ENCODE results near the gene STEEP1. TPM values are rescaled to one million over a fixed set of nuclear protein-coding genes. Genes with fewer than 3 reads are reported as not detected.

The STEEP1 gene
- polyA plus RNA-seq, 1 experiment, result 15.8 TPM

DNA sequence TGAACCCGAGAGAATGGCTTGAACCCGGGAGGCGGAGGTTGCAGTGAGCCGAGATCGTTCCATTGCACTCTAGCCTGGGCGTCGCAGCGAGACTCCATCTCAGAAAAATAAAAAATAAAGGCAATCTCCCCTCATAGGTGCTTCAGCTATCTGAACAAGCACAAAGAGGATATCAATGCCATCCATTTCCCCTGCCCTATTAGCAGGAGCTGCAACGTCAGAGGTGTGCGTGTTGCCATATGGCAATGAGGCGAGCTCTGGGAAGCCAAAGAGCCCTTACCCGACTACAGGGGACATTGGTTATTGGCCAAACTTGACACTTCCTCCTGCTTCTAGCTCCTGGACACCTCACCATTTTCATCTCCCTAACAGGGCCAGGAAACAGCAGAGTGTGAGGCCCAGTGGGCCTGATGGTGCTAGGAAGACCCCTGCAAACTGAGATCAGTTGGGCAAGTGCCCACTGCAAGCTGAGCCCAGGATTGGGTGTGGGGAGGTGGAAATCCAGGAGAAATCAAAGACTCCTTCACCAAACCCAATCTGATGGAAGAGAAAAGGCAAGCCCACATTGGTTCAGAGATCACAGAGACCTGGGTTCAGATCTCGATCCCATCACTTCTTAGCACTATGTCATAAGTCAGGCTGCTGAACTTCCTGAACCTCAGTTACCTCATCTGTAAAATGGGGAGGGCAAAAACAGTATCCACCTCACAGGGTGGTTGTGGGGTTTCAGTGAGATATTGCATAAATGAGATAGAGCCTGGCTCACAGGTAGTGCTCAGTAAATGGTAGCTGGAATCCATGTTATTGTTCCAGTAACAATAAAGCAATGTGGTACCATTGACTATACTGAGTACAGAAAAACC, 75.8 kb downstream of the STEEP1 start:
- Histone ChIP-seq H3K36me3 (ENCODE audit: control insufficient read depth, insufficient read depth, low read length) (no peaks in the 10 kb centered on the region), H3K4me3 (ENCODE audit: low read depth, low read length) (no peak overlapping the region), H3K27me3 (ENCODE audit: control insufficient read depth, insufficient read depth, low read length) (no peaks in the 10 kb centered on the region)
- TF ChIP-seq CTCF (IDR thresholded peaks at IDR 0.05; ENCODE audit: insufficient read depth, low read depth, low read length), result no peak
- POLR2A ChIA-PET, result no interaction called here
- DNase-seq (ENCODE audit: low read depth), result no peak
- CTCF ChIA-PET, result interaction anchor here (0.7 to 6.6 kb wide), 12 partner anchors 9 to 260 kb away, joined by 3 to 62 read pairs (median 4); no protein-coding TSS in a partner anchor

DNA sequence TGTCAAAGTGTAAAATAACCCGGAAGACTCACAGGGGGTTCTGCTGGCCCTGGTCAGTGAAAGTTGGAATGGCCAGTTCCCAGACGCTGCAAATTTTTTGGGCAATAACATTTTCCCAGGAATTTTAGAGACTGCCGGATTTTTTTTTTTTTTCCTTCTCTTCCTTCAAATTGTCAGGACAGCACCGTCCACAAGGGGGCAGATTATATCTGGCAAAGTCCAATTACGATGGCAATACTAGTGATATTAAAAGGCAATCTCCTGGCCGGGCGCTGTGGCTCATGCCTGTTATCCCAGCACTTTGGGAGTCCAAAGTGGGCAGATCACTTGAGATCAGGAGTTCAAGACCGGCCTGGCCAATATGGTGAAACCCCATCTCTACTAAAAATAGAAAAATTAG, 76.5 kb downstream of the STEEP1 start:
- Histone ChIP-seq H3K27me3 (ENCODE audit: control insufficient read depth, insufficient read depth, low read length) (no peaks in the 10 kb centered on the region), H3K4me3 (ENCODE audit: low read depth, low read length) (no peak overlapping the region), H3K36me3 (ENCODE audit: control insufficient read depth, insufficient read depth, low read length) (no peaks in the 10 kb centered on the region)
- POLR2A ChIA-PET, result no interaction called here
- CTCF ChIA-PET, result interaction anchor here (0.6 to 6.6 kb wide), 10 partner anchors 9 to 259 kb away, joined by 3 to 62 read pairs (median 4); no protein-coding TSS in a partner anchor
- no peak for DNase-seq (ENCODE audit: low read depth)
- TF ChIP-seq CTCF (IDR thresholded peaks at IDR 0.05; ENCODE audit: insufficient read depth, low read depth, low read length), result peak; percentile 59

Other genes starting within 250 kb of the STEEP1 start
- gene SLC25A43, start 166.1 kb downstream of the STEEP1 start, polyA plus RNA-seq (2011; rRNA removed), result 13.5 and 13.6 TPM in 2 replicates
- gene SLC25A5, start 97.0 kb downstream of the STEEP1 start, polyA plus RNA-seq (2011; rRNA removed), result 218 and 292 TPM in 2 replicates
- gene UBE2A, start 9.2 kb upstream of the STEEP1 start, polyA plus RNA-seq (2011; rRNA removed), result 44.8 and 65.5 TPM in 2 replicates
- 2.2 and 3.5 TPM in 2 replicates for gene NKRF, start 41.0 kb upstream of the STEEP1 start, polyA plus RNA-seq (2011; rRNA removed)
- 35.5 and 40.0 TPM in 2 replicates for gene SEPTIN6, start 127.8 kb upstream of the STEEP1 start, polyA plus RNA-seq (2011; rRNA removed)
- gene SOWAHD, start 193.2 kb upstream of the STEEP1 start, polyA plus RNA-seq (2011; rRNA removed), result 0.39 and 0.60 TPM in 2 replicates
- 935 and 2,139 TPM in 2 replicates for gene RPL39, start 226.2 kb upstream of the STEEP1 start, polyA plus RNA-seq (2011; rRNA removed)

Measured in BJ (cell line).